Measurements from ENCODE around the gene C1orf198.

- no peak for TF ChIP-seq CTCF (conservative IDR thresholded peaks at IDR 0.05)
- no peak for TF ChIP-seq EZH2 (IDR thresholded peaks at IDR 0.05; ENCODE audit: low read depth)
Measured at GRCh38 chr1:230901671-230902070, 33.4 kb upstream of the C1orf198 start.
